CD8-positive, alpha-beta memory T cell (primary cell): ENCODE data around the gene PCBD2. TPM values are rescaled to one million over a fixed set of nuclear protein-coding genes. Genes with fewer than 3 reads are reported as not detected.

Source experiments
- CTCF ChIA-PET: fragments of 350-600 bp; sonication (Branson Sonifier 250); formaldehyde crosslinking; loops from one replicate; lab custom pipeline; 2021; ENCODE audit warnings: antibody characterized with exemption; lab: Charles Lee
- POLR2A ChIA-PET: fragments of 350-600 bp; sonication (Branson Sonifier 250); formaldehyde crosslinking; loops from one replicate; lab custom pipeline; 2021; ENCODE audit warnings: antibody characterized with exemption; lab: Charles Lee
- DNase-seq, 5 donors: peaks; one replicate each; pipeline versions ENCODE4 v3.0.0 to v3.0.0-alpha.2; 2020 to 2022; ENCODE audit warnings: mixed read lengths in 1 of 5
- H3K27ac ChIP-seq: one replicate; pipeline ENCODE4 v1.7.0; 2013; ENCODE audit warnings: low read depth, mild to moderate bottlenecking, low read length, moderate library complexity
- H3K27me3 ChIP-seq: 2 replicates; pipeline ENCODE4 v1.7.0; 2013; ENCODE audit warnings: low read length, mild to moderate bottlenecking; ENCODE audit not compliant: insufficient read depth, poor library complexity, severe bottlenecking
- H3K36me3 ChIP-seq: 2 replicates; pipeline ENCODE4 v1.7.0; 2013; ENCODE audit warnings: mild to moderate bottlenecking, low read length, moderate library complexity; ENCODE audit not compliant: insufficient read depth
- H3K4me1 ChIP-seq: 2 replicates; pipeline ENCODE4 v1.7.0; 2013; ENCODE audit warnings: mild to moderate bottlenecking, low read length, moderate library complexity; ENCODE audit not compliant: insufficient read depth
- H3K4me3 ChIP-seq: 2 replicates; pipeline ENCODE4 v1.7.0; 2013; ENCODE audit warnings: mild to moderate bottlenecking, low read length
- H3K9me3 ChIP-seq: 2 replicates; pipeline ENCODE4 v1.7.0; 2013; ENCODE audit warnings: mild to moderate bottlenecking, low read length
- H3K27ac Mint-ChIP-seq, 8 donors: one replicate each; pipeline ENCODE4 v1.8.0; 2020 to 2021; ENCODE audit warnings: mixed read lengths in 8 of 8, mild to moderate bottlenecking in 6 of 8, inconsistent platforms in 3 of 8, moderate library complexity in 3 of 8
- H3K27me3 Mint-ChIP-seq, 2 donors: one replicate each; pipeline ENCODE4 v1.8.0; 2020 to 2021; ENCODE audit warnings: mixed read lengths in 2 of 2, mild to moderate bottlenecking in 1 of 2, moderate library complexity in 1 of 2
- H3K36me3 Mint-ChIP-seq, 3 donors: one replicate each; pipeline ENCODE4 v1.8.0; 2020 to 2021; ENCODE audit warnings: mixed read lengths in 3 of 3, inconsistent platforms in 1 of 3, mild to moderate bottlenecking in 1 of 3
- H3K4me1 Mint-ChIP-seq, 3 donors: one replicate each; pipeline ENCODE4 v1.8.0; 2020 to 2021; ENCODE audit warnings: mixed read lengths in 3 of 3, inconsistent platforms in 1 of 3, mild to moderate bottlenecking in 1 of 3
- H3K4me3 Mint-ChIP-seq, 7 donors: one replicate each; pipeline ENCODE4 v1.8.0; 2020 to 2021; ENCODE audit warnings: mixed read lengths in 7 of 7, mild to moderate bottlenecking in 6 of 7, moderate library complexity in 4 of 7, inconsistent platforms in 2 of 7
- H3K9me3 Mint-ChIP-seq, 5 donors: one replicate each; pipeline ENCODE4 v1.8.0; 2020 to 2022; ENCODE audit warnings: mixed read lengths in 5 of 5, mild to moderate bottlenecking in 3 of 5, moderate library complexity in 2 of 5, inconsistent platforms in 1 of 5
- polyA plus RNA-seq: library from polyadenylated mRNA; unstranded; fragments of 300-500 nt; fragmentation: Illumina TruSeq; gene quantifications from one replicate; pipeline ENCODE4 v1.2.3, GENCODE V29; 2021
- total RNA-seq, 2 experiments: library from RNA; stranded (reverse); gene quantifications; one replicate each; pipeline ENCODE4 v1.2.3, GENCODE V29; 2021

PCBD2 gene
- total and polyA plus RNA-seq, 3 experiments from 2014 or later, result 9.6 to 13.6 (median 11.5) TPM

DNA sequence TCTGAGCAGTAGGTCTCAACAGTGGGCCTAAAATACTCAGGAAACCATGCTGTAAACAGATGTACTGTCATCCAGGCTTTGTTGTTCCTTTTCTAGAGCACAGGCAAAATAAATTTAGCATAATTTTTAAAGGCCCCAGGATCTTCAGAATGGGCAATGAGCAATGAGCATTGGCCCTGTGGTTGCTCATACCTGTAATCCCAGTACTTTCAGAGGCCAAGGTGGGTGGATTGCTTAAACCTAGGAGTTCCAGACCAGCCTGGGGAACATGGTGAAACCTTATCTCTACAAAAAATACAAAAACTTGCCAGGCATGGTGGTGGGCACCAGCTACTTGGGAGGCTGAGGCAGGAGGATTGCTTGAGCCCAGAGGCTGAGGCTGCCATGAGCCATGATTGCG lies 13.5 kb upstream of the PCBD2 start:
- ChIA-PET POLR2A (interaction anchor here (0.6 kb wide), 1 partner anchor 25 kb away, joined by 5 read pairs; no protein-coding TSS in a partner anchor), CTCF (interaction anchor here (1.3 kb wide), 1 partner anchor 13 kb away, joined by 9 read pairs; the partner anchor contains the start of gene PCBD2)
- no peaks in the 10 kb centered on the region for H3K9me3 ChIP-seq
- no peaks in the 10 kb centered on the region for H3K27me3 ChIP-seq
- Mint-ChIP-seq H3K4me3 (no peak overlapping the region), H3K4me1 (peaks cover 12 to 22% (median 14%) of the 10 kb centered on the region in 3 donors), H3K36me3 (peaks cover 0 to 77% (median 18%) of the 10 kb centered on the region in 3 donors), H3K9me3 (no peaks in the 10 kb centered on the region), H3K27me3 (no peaks in the 10 kb centered on the region), H3K27ac (peak overlapping the region in 1 of 8 donors; percentile 20)
- no peak for DNase-seq
- H3K36me3 ChIP-seq, result peaks cover 9% of the 10 kb centered on the region
- H3K4me3 ChIP-seq, result no peak overlapping the region
- no peaks in the 10 kb centered on the region for H3K4me1 ChIP-seq
- H3K27ac ChIP-seq, result no peak overlapping the region

DNA sequence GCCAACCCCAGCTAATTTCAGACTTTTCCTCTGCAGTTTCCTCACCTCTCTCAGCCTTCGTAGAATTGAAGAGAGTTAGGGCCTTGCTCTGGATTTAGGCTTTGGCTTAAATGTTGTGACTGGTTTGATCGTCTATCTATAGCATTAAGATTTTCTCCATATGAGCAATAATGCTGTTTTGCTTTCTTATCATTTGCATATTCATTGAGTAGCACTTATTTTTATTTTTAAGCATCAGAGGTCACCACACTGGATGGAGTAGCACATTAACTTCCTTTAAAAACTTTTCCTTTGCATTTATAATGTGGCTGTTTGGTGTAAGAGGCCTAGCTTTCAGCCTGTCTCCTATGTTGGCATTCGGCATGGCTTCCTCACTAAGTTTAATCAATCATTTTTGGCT lies 12.6 kb upstream of the PCBD2 start:
- no peak overlapping the region for H3K27ac ChIP-seq
- no peaks in the 10 kb centered on the region for H3K27me3 ChIP-seq
- Mint-ChIP-seq H3K36me3 (peaks cover 0 to 76% (median 18%) of the 10 kb centered on the region in 3 donors), H3K27me3 (no peaks in the 10 kb centered on the region), H3K4me1 (peaks cover 11 to 17% (median 14%) of the 10 kb centered on the region in 3 donors), H3K9me3 (no peaks in the 10 kb centered on the region), H3K27ac (peak overlapping the region in 3 of 8 donors; percentile 18 to 82 (median 20)), H3K4me3 (no peak overlapping the region)
- ChIA-PET CTCF (interaction anchor here (1.3 kb wide), 1 partner anchor 12 kb away, joined by 9 read pairs; the partner anchor contains the start of gene PCBD2), POLR2A (interaction anchor here (1.8 kb wide), 1 partner anchor 12 kb away, joined by 5 read pairs; the partner anchor contains the start of gene PCBD2)
- no peak for DNase-seq
- H3K4me3 ChIP-seq, result no peak overlapping the region
- no peaks in the 10 kb centered on the region for H3K9me3 ChIP-seq
- H3K36me3 ChIP-seq, result peaks cover 9% of the 10 kb centered on the region
- no peaks in the 10 kb centered on the region for H3K4me1 ChIP-seq

DNA sequence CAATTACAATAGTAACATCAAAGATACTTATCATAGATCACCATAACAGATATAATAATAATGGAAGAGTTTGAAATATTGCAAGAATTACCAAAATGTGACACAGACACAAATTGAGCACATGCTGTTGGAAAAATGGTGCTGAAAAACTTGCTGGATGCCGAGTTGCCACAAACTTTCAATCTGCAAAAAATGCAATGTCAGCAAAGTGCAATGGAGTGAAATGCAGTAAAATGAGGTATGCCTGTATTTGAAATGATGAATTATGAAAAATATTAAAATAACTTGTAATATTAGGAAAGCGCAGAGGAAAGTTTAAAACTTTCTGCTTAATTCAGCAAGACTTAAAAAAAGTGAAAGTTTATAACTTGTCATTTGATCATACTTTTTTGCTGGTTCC lies 12.0 kb upstream of the PCBD2 start:
- Histone ChIP-seq H3K27me3 (no peaks in the 10 kb centered on the region), H3K4me1 (no peaks in the 10 kb centered on the region), H3K27ac (no peak overlapping the region), H3K4me3 (no peak overlapping the region), H3K9me3 (no peaks in the 10 kb centered on the region), H3K36me3 (peaks cover 9% of the 10 kb centered on the region)
- CTCF ChIA-PET, result no interaction called here
- peaks cover 6 to 11% (median 11%) of the 10 kb centered on the region in 3 donors for H3K4me1 Mint-ChIP-seq
- H3K9me3 Mint-ChIP-seq, result no peaks in the 10 kb centered on the region
- H3K36me3 Mint-ChIP-seq, result peaks cover 0 to 71% (median 16%) of the 10 kb centered on the region in 3 donors
- no peaks in the 10 kb centered on the region for H3K27me3 Mint-ChIP-seq
- no peak for DNase-seq
- peak overlapping the region in 2 of 8 donors; percentile 42 to 58 for H3K27ac Mint-ChIP-seq
- POLR2A ChIA-PET, result interaction anchor here (1.8 kb wide), 1 partner anchor 12 kb away, joined by 5 read pairs; the partner anchor contains the start of gene PCBD2
- H3K4me3 Mint-ChIP-seq, result no peak overlapping the region

DNA sequence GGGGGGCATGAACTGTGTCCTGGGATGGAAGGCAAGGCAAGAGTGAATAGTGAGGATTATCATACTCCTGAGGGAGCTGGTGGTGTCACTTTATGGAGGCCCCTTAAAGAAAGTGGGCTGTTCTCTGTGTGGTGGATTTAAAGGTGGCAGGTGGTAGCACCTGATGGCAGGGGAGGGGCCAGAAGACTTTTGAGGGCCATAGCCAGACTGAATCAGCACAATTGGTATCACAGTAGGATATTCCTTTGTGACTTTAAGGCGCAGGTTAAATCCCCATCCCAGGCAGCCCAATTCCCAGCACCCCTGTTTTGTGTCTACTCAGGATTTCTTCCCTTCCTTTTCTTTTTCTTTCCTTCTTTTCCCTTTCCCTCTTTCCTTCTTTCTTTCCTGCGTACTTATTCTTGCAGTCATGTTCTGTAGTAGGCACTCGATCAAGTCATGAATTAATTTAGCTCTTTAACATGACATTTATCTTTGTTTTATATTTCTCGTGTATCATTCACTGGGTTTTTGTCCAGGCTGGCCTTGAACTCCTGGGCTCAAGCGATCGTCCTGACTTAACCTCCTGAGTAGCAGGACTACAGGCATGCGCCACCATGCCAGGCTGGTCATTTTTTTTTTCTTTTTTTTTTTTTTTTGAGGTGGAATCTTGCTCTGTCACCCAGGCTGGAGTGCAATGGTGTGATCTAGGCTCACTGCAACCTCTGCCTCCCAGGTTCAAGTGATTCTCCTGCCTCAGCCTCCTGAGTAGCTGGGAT lies 11.0 kb upstream of the PCBD2 start:
- ChIA-PET CTCF (interaction anchor here (3.1 kb wide), 1 partner anchor 10 kb away, joined by 17 read pairs; the partner anchor contains the start of gene PCBD2), POLR2A (interaction anchor here (1.8 kb wide), 1 partner anchor 11 kb away, joined by 5 read pairs; the partner anchor contains the start of gene PCBD2)
- no peaks in the 10 kb centered on the region for H3K27me3 ChIP-seq
- no peak overlapping the region for H3K4me3 ChIP-seq
- peaks cover 0 to 74% (median 16%) of the 10 kb centered on the region in 3 donors for H3K36me3 Mint-ChIP-seq
- H3K27me3 Mint-ChIP-seq, result no peaks in the 10 kb centered on the region
- H3K4me1 ChIP-seq, result no peaks in the 10 kb centered on the region
- H3K4me1 Mint-ChIP-seq, result peaks cover 6 to 9% (median 9%) of the 10 kb centered on the region in 3 donors
- H3K36me3 ChIP-seq, result peaks cover 14% of the 10 kb centered on the region
- no peak overlapping the region for H3K4me3 Mint-ChIP-seq
- no peaks in the 10 kb centered on the region for H3K9me3 ChIP-seq
- no peaks in the 10 kb centered on the region for H3K9me3 Mint-ChIP-seq
- H3K27ac Mint-ChIP-seq, result peak overlapping the region in 2 of 8 donors; percentile 24 to 33
- no peak for DNase-seq
- no peak overlapping the region for H3K27ac ChIP-seq

DNA sequence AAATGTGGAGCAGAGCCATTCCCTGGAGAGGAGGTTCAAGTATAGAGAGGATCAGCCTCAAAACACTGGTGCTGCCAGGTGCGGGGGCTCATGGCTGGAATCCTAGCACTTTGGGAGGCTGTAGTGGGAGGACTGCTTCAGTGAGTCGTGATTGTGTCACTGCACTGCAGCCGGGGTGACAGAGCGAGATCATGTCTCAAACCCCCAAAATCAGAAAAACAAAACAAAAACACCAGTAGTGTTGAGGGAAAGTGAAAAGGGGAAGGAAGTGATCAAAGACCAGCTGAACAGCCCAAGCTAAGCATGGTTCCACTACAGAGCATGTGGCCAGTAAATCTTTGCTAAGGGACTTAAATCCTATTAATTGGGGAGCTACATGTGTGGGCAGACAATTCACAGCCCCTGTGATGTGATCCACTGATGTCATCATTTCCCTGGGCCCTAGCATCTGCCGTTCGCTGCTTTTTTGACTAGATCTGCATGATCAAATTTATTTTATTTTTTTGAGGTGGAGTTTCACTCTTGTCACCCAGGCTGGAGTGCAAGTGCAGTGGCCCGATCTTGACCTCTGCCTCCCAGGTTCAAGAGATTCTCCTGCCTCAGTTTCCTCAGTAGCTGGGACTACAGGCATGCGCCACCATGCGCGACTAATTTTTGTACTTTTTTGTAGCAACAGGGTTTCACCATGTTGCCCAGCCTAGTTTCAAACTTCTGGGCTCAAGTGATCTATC lies 2.7 kb upstream of the PCBD2 start:
- Mint-ChIP-seq H3K36me3 (peaks cover 0 to 35% (median 5%) of the 10 kb centered on the region in 3 donors), H3K4me1 (peaks cover 5 to 12% (median 10%) of the 10 kb centered on the region in 3 donors), H3K9me3 (no peaks in the 10 kb centered on the region), H3K27me3 (no peaks in the 10 kb centered on the region), H3K4me3 (peak overlapping the region in 4 of 7 donors; percentile 13 to 95 (median 36)), H3K27ac (peak overlapping the region in 4 of 8 donors; percentile 26 to 96 (median 73))
- Histone ChIP-seq H3K4me1 (no peaks in the 10 kb centered on the region), H3K36me3 (peaks cover 5% of the 10 kb centered on the region), H3K9me3 (no peaks in the 10 kb centered on the region), H3K27ac (no peak overlapping the region), H3K4me3 (no peak overlapping the region), H3K27me3 (no peaks in the 10 kb centered on the region)
- no peak for DNase-seq
- ChIA-PET POLR2A (no interaction called here), CTCF (interaction anchor here (0.6 to 1.5 kb wide), 2 partner anchors 49 to 171 kb away, joined by 3 read pairs; no protein-coding TSS in a partner anchor)

DNA sequence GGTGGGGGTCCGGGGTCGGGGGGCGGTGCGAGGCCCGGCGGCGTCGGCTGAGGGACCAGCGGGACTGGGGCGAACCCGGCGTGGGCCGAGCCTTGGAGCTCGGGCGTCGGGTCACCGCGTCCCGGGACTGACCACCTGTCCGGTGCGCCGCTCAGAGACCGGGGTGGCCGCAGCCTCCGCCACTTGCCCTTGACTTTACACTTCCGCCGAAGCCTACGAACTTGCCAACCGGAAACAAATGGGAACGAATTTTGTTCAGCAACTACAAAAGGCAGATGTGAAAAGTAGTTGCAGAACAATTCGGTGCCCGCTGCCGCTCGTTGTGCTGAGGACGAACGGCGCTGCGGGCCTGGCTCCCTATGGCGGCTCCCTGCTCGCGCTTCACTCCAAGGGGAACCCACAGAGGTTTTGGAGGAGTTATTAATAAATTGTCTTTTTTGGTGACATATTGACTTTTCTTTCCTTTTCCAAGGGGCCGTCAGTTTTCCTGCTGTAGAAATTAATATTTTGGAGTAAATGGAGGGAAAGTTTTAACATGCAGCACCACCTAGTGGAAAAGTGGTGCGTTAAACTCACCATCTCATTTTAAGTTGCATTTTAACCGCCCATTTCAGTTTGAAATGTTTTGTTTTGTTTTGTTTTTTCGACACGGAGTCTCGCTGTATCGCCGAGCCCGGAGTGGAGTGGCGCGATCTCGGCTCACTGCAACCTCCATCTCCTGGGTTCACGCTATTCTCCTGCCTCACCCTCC lies 490 bp downstream of the PCBD2 start:
- no peaks in the 10 kb centered on the region for H3K9me3 Mint-ChIP-seq
- ChIA-PET POLR2A (interaction anchor here (0.5 to 2.0 kb wide), 14 partner anchors 12 to 902 kb away, joined by 3 to 29 read pairs (median 5); partner anchors contain the start of genes C5orf24, CAMLG, JADE2 and PPP2CA), CTCF (interaction anchor here (0.7 to 5.7 kb wide), 26 partner anchors 9 to 491 kb away, joined by 3 to 39 read pairs (median 4); partner anchors contain the start of genes C5orf24, CAMLG, DDX46 and TXNDC15)

DNA sequence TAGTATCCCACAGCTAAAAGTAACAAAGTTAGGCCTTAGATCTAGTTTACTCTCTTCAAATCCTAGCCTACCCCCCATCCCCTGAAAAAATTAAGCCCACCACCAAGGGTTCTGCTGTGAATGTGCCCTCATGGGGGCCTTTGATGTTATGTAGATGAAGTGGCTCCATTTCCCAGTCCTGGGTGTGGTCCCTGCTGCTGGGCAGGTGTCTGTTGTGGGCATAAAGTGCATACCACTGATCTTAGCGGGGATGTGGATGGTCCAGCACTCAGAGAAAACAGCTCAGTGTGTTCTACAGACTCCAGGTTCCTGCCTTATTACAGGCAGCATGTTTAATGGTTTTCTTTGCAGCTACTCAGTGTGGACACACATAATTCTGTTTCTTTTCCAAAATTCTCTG lies 1.9 kb downstream of the PCBD2 start:
- POLR2A ChIA-PET, result interaction anchor here (0.6 to 0.8 kb wide), 2 partner anchors 61 to 1729 kb away, joined by 4 read pairs; partner anchors contain the start of gene C5orf24
- CTCF ChIA-PET, result interaction anchor here (0.9 to 5.7 kb wide), 3 partner anchors 9 to 167 kb away, joined by 3 to 39 read pairs (median 16); partner anchors contain the start of genes C5orf24 and CAMLG
- no peaks in the 10 kb centered on the region for H3K36me3 ChIP-seq
- peaks cover 5 to 12% (median 10%) of the 10 kb centered on the region in 3 donors for H3K4me1 Mint-ChIP-seq
- H3K4me3 ChIP-seq, result no peak overlapping the region
- no peaks in the 10 kb centered on the region for H3K4me1 ChIP-seq
- no peaks in the 10 kb centered on the region for H3K9me3 Mint-ChIP-seq
- H3K27ac Mint-ChIP-seq, result peak overlapping the region in 6 of 8 donors; percentile 46 to 99 (median 84)
- H3K27me3 Mint-ChIP-seq, result no peaks in the 10 kb centered on the region
- H3K36me3 Mint-ChIP-seq, result peaks cover 0 to 20% (median 3%) of the 10 kb centered on the region in 3 donors
- H3K27ac ChIP-seq, result no peak overlapping the region
- no peaks in the 10 kb centered on the region for H3K9me3 ChIP-seq
- H3K27me3 ChIP-seq, result no peaks in the 10 kb centered on the region
- peak overlapping the region; percentile 46 to 86 (median 64) for H3K4me3 Mint-ChIP-seq
- no peak for DNase-seq

More for the DNA sequence above, 490 bp downstream of the PCBD2 start:
- H3K4me3 Mint-ChIP-seq, result peak overlapping the region; percentile 93 to 98 (median 96)
- Histone ChIP-seq H3K4me3 (peak overlapping the region; percentile 71), H3K36me3 (no peaks in the 10 kb centered on the region), H3K27me3 (no peaks in the 10 kb centered on the region), H3K27ac (peak overlapping the region; percentile 87), H3K9me3 (no peaks in the 10 kb centered on the region), H3K4me1 (no peaks in the 10 kb centered on the region)
- no peaks in the 10 kb centered on the region for H3K27me3 Mint-ChIP-seq
- H3K36me3 Mint-ChIP-seq, result peaks cover 0 to 19% (median 0%) of the 10 kb centered on the region in 3 donors
- H3K27ac Mint-ChIP-seq, result peak overlapping the region; percentile 97 to 99 (median 99)
- DNase-seq, result peak; percentile 43 to 79 (median 68)
- H3K4me1 Mint-ChIP-seq, result peaks cover 5 to 12% (median 10%) of the 10 kb centered on the region in 3 donors
